Measurements from ENCODE around the gene EIF3D. TPM values are rescaled to one million over a fixed set of nuclear protein-coding genes. Genes with fewer than 3 reads are reported as not detected.

EIF3D gene
- total RNA-seq, 2 donors from 2014 or later, result 307 to 329 TPM

DNA sequence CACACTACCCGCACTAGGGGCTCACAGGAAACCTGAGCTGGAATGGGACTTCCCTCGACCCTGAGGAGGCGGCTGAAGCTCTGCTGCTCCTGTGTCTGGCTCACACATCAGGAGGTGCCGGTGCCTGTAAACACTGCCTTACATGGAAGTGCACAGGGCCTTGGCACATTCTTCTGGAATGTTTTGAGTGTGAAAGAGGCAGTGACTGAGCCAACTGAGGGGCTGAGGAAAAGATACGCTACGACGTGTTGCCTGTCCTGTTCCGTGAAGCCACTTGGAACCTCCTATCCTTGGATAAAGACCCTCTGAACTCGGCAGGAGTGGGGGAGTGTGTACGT, 58.0 kb downstream of the EIF3D start:
- H3K27ac Mint-ChIP-seq, result peak overlapping the region; percentile 80
- H3K27me3 Mint-ChIP-seq, result no peaks in the 10 kb centered on the region
- H3K36me3 Mint-ChIP-seq (ENCODE audit: low read depth), result peaks cover 68% of the 10 kb centered on the region
- peaks cover 4% of the 10 kb centered on the region for H3K4me1 Mint-ChIP-seq
- no peak for ATAC-seq (replicated peaks)
- H3K9me3 Mint-ChIP-seq, result no peaks in the 10 kb centered on the region
- H3K4me3 Mint-ChIP-seq, result no peak overlapping the region

DNA sequence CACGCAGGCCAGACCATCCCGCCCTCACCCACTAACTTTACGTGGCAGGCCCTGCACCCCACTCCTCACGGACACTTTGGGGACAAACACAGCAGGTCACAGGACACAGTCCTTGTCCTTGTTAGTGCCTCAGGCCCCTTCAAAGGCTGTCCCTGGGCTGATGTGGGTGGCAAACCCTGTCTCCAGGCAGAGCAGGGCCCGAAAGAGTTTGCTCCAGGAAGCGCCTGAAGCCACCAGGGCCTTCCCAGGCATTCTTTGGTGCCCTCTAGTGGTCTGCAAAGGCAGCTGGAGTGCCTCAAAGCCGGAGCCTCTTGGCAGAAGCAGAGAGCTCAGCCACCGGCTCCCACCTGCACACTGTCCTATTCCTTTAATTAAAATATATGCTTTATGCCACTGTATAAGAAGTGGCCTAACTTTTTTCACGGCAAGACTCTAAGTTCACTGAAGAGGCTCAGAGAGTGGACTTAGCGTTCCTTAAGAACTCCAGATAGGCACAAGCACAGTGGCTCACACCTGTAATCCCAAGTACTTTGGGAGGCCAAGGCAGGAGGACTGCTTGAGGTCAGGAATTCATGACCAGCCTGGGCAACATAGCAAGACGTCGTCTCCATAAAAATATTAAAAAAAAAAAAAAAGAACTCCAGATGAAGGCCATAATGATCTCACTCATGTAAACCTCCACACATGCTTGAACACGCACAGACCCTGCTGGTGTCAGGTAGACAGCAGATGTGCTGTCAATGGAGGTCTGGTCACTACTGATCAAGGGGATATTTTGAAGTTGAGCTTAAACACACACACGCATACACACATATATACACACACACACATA, 58.6 kb downstream of the EIF3D start:
- peak; percentile 95 for ATAC-seq (replicated peaks)
- Mint-ChIP-seq H3K4me1 (peaks cover 4% of the 10 kb centered on the region), H3K27ac (peak overlapping the region; percentile 80), H3K27me3 (no peaks in the 10 kb centered on the region), H3K4me3 (peak overlapping the region; percentile 21), H3K36me3 (ENCODE audit: low read depth) (peaks cover 62% of the 10 kb centered on the region), H3K9me3 (no peaks in the 10 kb centered on the region)

DNA sequence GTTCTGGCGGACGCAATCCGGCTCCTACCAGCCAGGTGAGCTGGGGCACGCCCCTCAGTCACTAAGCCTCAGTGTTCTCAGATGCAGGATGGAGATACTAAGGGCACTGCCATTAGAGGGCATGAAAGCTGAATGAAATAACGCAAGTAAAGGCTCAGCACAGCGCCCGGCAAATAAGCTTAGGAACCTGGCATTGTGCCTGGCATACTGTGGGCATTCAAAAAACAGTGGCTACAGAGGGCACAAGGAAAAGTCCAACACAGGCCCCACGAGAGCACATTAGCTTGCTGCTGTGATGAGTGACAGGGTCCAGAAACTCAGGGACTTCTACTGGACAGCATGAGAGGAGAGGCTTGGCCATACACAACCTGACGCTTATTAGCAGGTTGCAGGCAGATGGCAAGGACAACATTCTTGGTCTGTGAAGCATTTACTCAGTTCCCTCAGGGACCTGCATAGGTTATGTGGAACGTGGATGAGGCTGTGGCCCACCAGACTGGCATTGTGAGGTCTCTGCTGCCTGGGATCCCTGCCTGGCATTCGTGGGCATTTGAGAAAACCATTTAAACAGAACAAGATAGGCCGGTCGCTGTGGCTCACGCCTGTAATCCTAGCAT, 59.8 kb downstream of the EIF3D start:
- Mint-ChIP-seq H3K4me1 (peaks cover 4% of the 10 kb centered on the region), H3K9me3 (no peaks in the 10 kb centered on the region), H3K27me3 (no peaks in the 10 kb centered on the region), H3K36me3 (ENCODE audit: low read depth) (peaks cover 50% of the 10 kb centered on the region), H3K4me3 (no peak overlapping the region), H3K27ac (no peak overlapping the region)
- ATAC-seq (replicated peaks), result no peak

DNA sequence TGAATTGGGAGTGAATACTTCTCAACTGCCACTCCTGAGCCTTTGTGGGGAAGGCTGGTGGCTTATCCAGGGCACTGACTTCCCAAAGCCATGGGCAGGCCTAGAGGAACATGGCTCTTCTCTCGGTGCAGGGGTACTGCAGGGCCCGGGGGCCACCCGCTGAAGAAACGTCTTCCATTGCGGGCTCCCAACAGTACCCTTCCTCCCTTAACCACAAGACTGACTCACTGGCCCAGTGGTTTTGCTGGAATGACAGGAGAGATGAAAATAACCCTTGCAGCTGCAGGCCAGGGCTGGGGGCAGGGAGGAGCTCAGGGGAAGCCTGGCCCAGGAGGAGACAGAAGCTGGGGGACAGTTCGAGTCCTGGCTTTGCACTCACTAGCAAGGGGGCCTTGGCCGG, 61.0 kb downstream of the EIF3D start:
- Mint-ChIP-seq H3K36me3 (ENCODE audit: low read depth) (peaks cover 42% of the 10 kb centered on the region), H3K4me1 (peaks cover 4% of the 10 kb centered on the region), H3K27ac (peak overlapping the region; percentile 86), H3K27me3 (no peaks in the 10 kb centered on the region), H3K9me3 (no peaks in the 10 kb centered on the region), H3K4me3 (peak overlapping the region; percentile 21)
- ATAC-seq (replicated peaks), result peak; percentile 57

- H3K4me3 Mint-ChIP-seq, result no peak overlapping the region
- no peak for ATAC-seq (replicated peaks)
- H3K36me3 Mint-ChIP-seq (ENCODE audit: low read depth), result peaks cover 34% of the 10 kb centered on the region
- H3K4me1 Mint-ChIP-seq, result peaks cover 4% of the 10 kb centered on the region
- peak overlapping the region; percentile 50 for H3K27ac Mint-ChIP-seq
- H3K9me3 Mint-ChIP-seq, result no peaks in the 10 kb centered on the region
- H3K27me3 Mint-ChIP-seq, result no peaks in the 10 kb centered on the region
Observed at GRCh38 chr22:36467042-36467810, 61.7 kb downstream of the EIF3D start.

GRCh38 chr22:36466258-36466657, 62.7 kb downstream of the EIF3D start:
- no peaks in the 10 kb centered on the region for H3K9me3 Mint-ChIP-seq
- H3K27me3 Mint-ChIP-seq, result no peaks in the 10 kb centered on the region
- no peak for ATAC-seq (replicated peaks)
- H3K4me1 Mint-ChIP-seq, result peaks cover 4% of the 10 kb centered on the region
- no peak overlapping the region for H3K4me3 Mint-ChIP-seq
- H3K27ac Mint-ChIP-seq, result peak overlapping the region; percentile 50
- H3K36me3 Mint-ChIP-seq (ENCODE audit: low read depth), result peaks cover 25% of the 10 kb centered on the region

DNA sequence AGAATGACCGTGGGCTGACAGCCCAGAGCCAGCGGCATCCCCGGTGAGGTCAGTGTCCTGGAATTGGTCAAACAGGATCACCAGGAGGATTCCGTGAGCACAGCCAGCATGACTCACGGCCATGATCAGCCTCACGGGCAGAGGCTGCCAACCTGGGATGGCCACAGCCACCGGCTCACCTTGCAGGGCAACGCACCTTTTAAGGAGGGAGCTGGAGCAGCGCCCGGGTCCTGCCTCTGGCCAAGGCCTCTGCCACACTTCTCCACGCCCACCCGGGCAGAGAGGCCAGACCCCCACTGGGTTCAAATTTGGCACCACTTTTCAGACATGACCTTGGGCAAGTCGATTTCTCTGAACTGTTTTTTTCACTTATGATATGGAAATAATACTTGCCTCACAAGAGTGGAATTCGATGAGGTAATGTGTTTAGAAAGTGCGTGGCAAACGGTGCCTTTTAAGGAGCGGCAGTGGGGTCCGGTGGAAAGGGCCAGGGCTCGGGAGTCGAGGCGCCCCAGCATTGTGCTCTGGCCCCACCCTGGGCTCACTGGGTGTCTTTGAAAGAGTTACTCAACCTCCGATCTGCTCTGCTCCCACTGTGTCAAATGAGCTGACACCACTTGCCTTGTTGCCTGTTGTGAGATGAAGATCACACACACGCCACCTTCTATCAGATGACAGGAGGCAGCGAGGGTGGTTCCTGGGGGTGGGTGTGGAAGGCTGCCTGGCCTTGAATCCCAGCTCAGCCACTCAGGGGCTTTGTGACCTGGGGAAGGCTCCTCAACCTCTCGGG, 63.5 kb downstream of the EIF3D start:
- no peaks in the 10 kb centered on the region for H3K27me3 Mint-ChIP-seq
- no peaks in the 10 kb centered on the region for H3K9me3 Mint-ChIP-seq
- no peak overlapping the region for H3K4me3 Mint-ChIP-seq
- ATAC-seq (replicated peaks), result no peak
- peak overlapping the region; percentile 17 for H3K27ac Mint-ChIP-seq
- H3K36me3 Mint-ChIP-seq (ENCODE audit: low read depth), result peaks cover 23% of the 10 kb centered on the region
- H3K4me1 Mint-ChIP-seq, result peaks cover 4% of the 10 kb centered on the region

DNA sequence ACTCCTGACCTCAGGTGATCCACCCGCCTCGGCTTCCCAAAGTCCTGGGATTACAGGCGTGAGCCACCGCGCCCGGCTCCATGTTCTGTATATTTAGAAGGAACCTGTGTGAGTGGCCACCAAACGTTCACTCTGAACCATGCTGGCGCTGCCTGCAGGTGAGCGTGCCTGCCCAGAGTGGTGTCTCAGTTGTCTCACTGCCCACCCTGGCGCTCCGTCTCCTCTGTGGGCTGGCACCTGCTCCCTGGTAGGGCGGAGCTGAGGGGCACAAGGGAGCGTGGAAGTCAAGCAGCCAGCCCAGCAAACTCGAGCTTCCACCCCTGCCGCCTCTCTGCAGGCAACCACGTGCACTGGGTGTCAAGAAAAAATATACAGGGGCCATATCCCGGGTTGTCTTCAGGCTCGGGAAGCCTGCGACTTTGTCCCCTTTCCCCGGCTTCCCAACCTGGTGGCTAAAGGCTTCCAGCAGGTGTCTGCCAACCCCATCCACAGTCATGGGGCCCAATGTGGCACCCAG, 64.2 kb downstream of the EIF3D start:
- no peaks in the 10 kb centered on the region for H3K9me3 Mint-ChIP-seq
- H3K27me3 Mint-ChIP-seq, result no peaks in the 10 kb centered on the region
- peaks cover 4% of the 10 kb centered on the region for H3K4me1 Mint-ChIP-seq
- H3K36me3 Mint-ChIP-seq (ENCODE audit: low read depth), result peaks cover 17% of the 10 kb centered on the region
- no peak overlapping the region for H3K27ac Mint-ChIP-seq
- no peak for ATAC-seq (replicated peaks)
- H3K4me3 Mint-ChIP-seq, result no peak overlapping the region

- peaks cover 17% of the 10 kb centered on the region for H3K36me3 Mint-ChIP-seq (ENCODE audit: low read depth)
- H3K4me3 Mint-ChIP-seq, result no peak overlapping the region
Observed at GRCh38 chr22:36463783-36464184, 65.2 kb downstream of the EIF3D start.

DNA sequence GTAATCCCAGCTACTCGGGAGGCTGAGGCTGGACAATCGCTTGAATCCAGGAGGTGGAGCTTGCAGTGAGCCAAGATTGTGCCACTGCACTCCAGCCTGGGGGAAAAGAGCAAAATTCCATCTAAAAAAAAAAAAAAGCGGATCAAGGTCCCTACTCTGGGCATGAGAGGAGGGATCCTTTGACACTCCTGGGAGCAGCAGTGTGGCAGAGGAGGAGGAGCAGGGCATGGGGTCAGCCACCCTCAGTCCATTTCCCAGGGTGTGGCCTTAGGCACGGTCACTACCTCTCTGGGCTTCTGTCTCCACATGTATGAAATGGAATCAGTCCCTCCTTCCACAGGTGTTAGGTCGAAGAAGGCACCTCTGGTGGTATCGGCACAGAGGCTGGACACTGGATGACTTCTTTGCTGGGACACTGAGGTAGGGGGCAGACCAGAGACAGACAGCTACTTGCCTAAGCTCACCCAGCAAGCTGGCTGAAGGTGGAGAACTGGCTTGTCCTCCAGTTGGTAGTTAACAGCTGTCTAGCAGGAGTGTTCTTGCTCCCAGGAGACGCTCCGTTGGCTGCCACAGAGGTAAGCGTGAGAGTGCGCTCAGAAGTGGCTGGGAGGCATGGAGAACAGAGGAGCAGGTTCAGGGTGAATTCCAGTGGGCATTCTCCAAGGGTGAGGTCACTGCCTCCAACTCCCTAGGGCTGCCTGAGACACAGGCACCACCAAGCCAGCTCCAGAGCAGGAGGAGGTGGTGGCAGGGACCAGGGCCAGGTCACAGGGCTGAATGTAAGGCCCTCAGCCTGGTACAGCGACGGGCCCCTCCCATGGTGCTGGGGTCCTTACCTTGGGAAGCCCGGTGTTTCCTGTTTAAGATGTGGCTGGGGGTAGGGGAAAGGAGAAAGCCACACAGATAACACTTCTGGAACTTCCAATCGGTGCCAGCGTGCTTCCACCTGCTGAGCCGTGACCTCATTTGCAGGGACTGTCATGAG, 67.0 kb downstream of the EIF3D start:
- H3K4me1 Mint-ChIP-seq, result no peaks in the 10 kb centered on the region
- no peak overlapping the region for H3K4me3 Mint-ChIP-seq
- H3K27ac Mint-ChIP-seq, result peak overlapping the region; percentile 41
- no peak for ATAC-seq (replicated peaks)
- no peaks in the 10 kb centered on the region for H3K9me3 Mint-ChIP-seq
- no peaks in the 10 kb centered on the region for H3K27me3 Mint-ChIP-seq
- peaks cover 8% of the 10 kb centered on the region for H3K36me3 Mint-ChIP-seq (ENCODE audit: low read depth)

More at GRCh38 chr22:36463783-36464184, 65.2 kb downstream of the EIF3D start:
- H3K27me3 Mint-ChIP-seq, result no peaks in the 10 kb centered on the region
- H3K4me1 Mint-ChIP-seq, result peaks cover 4% of the 10 kb centered on the region
- no peak overlapping the region for H3K27ac Mint-ChIP-seq
- ATAC-seq (replicated peaks), result no peak
- no peaks in the 10 kb centered on the region for H3K9me3 Mint-ChIP-seq
